Sigmoid colon (tissue), 7 donors: ENCODE results near the gene COX4I1. TPM values are rescaled to one million over a fixed set of nuclear protein-coding genes. Genes with fewer than 3 reads are reported as not detected.

Experiments used
- DNase-seq: peaks from one replicate; pipeline ENCODE4 v3.0.0-alpha.2; 2019
- H3K27ac ChIP-seq, 4 donors: fragments of 200-600 bp; sonication (generic); one replicate each; pipeline ENCODE4 v1.5.1; 2016 to 2019; ENCODE audit warnings: mild to moderate bottlenecking in 1 of 4
- H3K27me3 ChIP-seq, 3 donors: fragments of 200-600 bp; sonication (generic); one replicate each; pipeline ENCODE4 v1.5.1; 2019; ENCODE audit warnings: mild to moderate bottlenecking in 1 of 3
- H3K36me3 ChIP-seq, 4 donors: fragments of 200-600 bp; sonication (generic); one replicate each; pipeline ENCODE4 v1.5.1; 2016 to 2019
- H3K4me1 ChIP-seq, 4 donors: fragments of 200-600 bp; sonication (generic); one replicate each; pipeline ENCODE4 v1.5.1; 2017 to 2019
- H3K4me3 ChIP-seq, 4 donors: fragments of 200-600 bp; sonication (generic); one replicate each; pipeline ENCODE4 v1.5.1; 2017 to 2019; ENCODE audit warnings: mild to moderate bottlenecking in 2 of 4, moderate library complexity in 1 of 4
- H3K9me3 ChIP-seq, 4 donors: fragments of 200-600 bp in 3 of 4; sonication (generic) in 3 of 4; one replicate each; pipeline versions ENCODE4 v1.5.1 to v1.6.1; 2013 to 2019
- EP300 ChIP-seq, 4 donors: sonication (generic); formaldehyde crosslinking; IDR thresholded peaks; one replicate each; pipeline ENCODE4 v1.6.1; 2017; ENCODE audit warnings: antibody characterized with exemption in 4 of 4
- POLR2A ChIP-seq, 2 donors: fragments of 450-650 bp; IDR thresholded peaks; one replicate each; pipeline ENCODE4 v1.6.1; 2016; ENCODE audit warnings: antibody characterized with exemption in 2 of 2, mild to moderate bottlenecking in 2 of 2, moderate library complexity in 2 of 2
- POLR2AphosphoS5 ChIP-seq, 4 donors: sonication (generic); formaldehyde crosslinking; IDR thresholded peaks; one replicate each; pipeline ENCODE4 v1.6.1; 2017; ENCODE audit warnings: antibody characterized with exemption in 4 of 4
- WGBS, 2 donors: extraction: QIAGEN DNeasy Blood & Tissue Kit; methylation state at CpG; one replicate each; pipeline ENCODE4 v1.1.7; 2013; 5-methylcytosine and 5-hydroxymethylcytosine counted together
- intact Hi-C: fragments of 100-400 bp; cut with DNase I; formaldehyde crosslinking; loops from one replicate; pipeline ENCODE4 v1.15.1; 2023
- polyA plus RNA-seq, 3 donors: library from polyadenylated mRNA; stranded (reverse); fragments of 200-250 nt; gene quantifications; one replicate each; pipeline ENCODE4 v1.2.3, GENCODE V29; 2013
- total RNA-seq, 4 donors: library from RNA; depleted of rRNA; stranded (reverse); fragments of >200 nt; gene quantifications; one replicate each; pipeline ENCODE4 v1.1.0, GENCODE V29; 2016
- TF ChIP-seq, protein P1 (sequence below), 4 experiments: fragments of 450-650 bp in 3 of 4; fragments of 200-600 bp in 1 of 4; IDR thresholded peaks; one replicate each; pipeline ENCODE4 v1.5.1; 2016 to 2019; ENCODE audit warnings: antibody characterized with exemption in 4 of 4, mild to moderate bottlenecking in 3 of 4, moderate library complexity in 2 of 4
- donor health status: healthy with polysubstance abuse.
- donor health status: Bipolar disorder and iron deficiency.
- donor health status: healthy.

The COX4I1 gene
- total and polyA plus RNA-seq, 7 donors = 700 to 1,922 (median 868) TPM

DNA sequence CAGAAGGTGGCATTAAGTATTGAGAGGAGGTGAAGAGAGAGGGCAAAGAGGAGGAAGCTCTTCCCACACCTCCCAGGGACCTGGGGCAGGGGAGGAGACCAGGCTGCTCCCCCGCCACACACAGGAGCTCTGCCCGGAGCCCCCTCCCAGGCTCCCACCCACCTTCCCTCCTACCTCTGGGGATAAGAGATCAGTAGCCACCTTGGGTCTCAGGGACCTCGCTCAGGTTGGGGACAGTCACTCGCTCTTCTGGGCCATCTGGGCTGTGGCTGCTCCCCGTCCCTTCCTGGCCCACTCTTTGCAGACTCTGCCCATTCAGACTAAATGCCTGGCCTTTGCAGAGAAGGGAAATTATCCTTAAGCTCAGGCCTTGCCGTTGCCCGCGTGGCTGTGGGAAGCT lies 33.7 kb upstream of the COX4I1 start:
- no peaks in the 10 kb centered on the region for H3K4me1 ChIP-seq
- H3K27me3 ChIP-seq = peaks cover 0 to 7% (median 0%) of the 10 kb centered on the region in 3 donors
- H3K27ac ChIP-seq = no peak overlapping the region
- H3K9me3 ChIP-seq = no peaks in the 10 kb centered on the region
- TF ChIP-seq POLR2A (IDR thresholded peaks at IDR 0.05) (no peak), EP300 (IDR thresholded peaks at IDR 0.05) (no peak), POLR2AphosphoS5 (IDR thresholded peaks at IDR 0.05) (no peak)
- TF ChIP-seq, protein P1, sequence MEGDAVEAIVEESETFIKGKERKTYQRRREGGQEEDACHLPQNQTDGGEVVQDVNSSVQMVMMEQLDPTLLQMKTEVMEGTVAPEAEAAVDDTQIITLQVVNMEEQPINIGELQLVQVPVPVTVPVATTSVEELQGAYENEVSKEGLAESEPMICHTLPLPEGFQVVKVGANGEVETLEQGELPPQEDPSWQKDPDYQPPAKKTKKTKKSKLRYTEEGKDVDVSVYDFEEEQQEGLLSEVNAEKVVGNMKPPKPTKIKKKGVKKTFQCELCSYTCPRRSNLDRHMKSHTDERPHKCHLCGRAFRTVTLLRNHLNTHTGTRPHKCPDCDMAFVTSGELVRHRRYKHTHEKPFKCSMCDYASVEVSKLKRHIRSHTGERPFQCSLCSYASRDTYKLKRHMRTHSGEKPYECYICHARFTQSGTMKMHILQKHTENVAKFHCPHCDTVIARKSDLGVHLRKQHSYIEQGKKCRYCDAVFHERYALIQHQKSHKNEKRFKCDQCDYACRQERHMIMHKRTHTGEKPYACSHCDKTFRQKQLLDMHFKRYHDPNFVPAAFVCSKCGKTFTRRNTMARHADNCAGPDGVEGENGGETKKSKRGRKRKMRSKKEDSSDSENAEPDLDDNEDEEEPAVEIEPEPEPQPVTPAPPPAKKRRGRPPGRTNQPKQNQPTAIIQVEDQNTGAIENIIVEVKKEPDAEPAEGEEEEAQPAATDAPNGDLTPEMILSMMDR (IDR thresholded peaks at IDR 0.05) = no peak
- H3K4me3 ChIP-seq = no peak overlapping the region
- WGBS, 2 donors = 61 to 72% methylated on average over 8 of the region's 8 CpGs
- intact Hi-C loops = no loop called here
- no peak for DNase-seq
- H3K36me3 ChIP-seq = no peaks in the 10 kb centered on the region

DNA sequence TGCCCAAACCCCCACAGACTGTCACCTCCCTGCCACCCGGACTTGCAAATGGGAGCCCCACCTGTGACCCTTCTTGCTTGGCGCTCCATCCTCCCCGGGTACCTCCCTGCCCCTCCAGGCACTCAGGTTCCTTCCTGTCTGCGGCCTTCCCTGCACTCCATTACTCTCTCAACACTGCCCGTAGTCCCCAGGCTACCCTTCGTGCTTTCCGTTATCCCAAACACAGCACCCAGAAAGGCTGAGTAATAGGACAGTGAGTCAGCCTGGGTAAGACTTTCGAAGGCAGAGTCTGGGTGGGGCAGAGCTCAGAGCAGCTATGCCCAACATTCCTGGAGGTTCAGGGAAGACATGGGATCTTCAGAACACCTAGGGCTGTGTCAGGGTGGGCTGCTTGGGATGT lies 32.0 kb upstream of the COX4I1 start:
- Histone ChIP-seq H3K9me3 (no peaks in the 10 kb centered on the region), H3K36me3 (peaks cover 0 to 6% (median 0%) of the 10 kb centered on the region in 4 donors), H3K4me1 (no peaks in the 10 kb centered on the region), H3K27me3 (peaks cover 0 to 7% (median 0%) of the 10 kb centered on the region in 3 donors), H3K4me3 (no peak overlapping the region), H3K27ac (no peak overlapping the region)
- no peak for DNase-seq
- intact Hi-C loops = no loop called here
- WGBS, 2 donors = 61 to 77% methylated on average over 8 of the region's 8 CpGs
- TF ChIP-seq, protein P1 (IDR thresholded peaks at IDR 0.05) = no peak
- no peak for TF ChIP-seq EP300 (IDR thresholded peaks at IDR 0.05)
- no peak for TF ChIP-seq POLR2AphosphoS5 (IDR thresholded peaks at IDR 0.05)
- no peak for TF ChIP-seq POLR2A (IDR thresholded peaks at IDR 0.05)

DNA sequence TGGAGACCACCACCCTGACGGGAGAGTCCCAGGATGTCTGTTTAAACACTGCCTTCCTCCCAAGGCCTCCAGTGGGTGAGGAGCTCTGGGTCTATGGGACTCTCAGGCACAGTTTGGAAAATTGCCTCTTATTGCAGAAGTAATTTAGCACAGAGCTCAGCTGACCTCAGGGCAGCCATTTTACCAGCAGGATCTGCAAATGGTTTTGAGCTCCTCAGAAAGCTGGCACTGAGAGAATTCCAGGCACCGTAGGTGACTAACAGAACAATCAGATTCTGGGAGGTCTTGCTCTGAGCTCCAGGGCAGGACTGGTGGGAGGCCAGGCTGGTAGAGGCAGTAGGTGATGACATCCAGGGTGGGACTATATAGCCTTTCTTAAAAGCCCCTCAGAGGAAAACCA lies 31.3 kb upstream of the COX4I1 start:
- Histone ChIP-seq H3K36me3 (peaks cover 0 to 6% (median 0%) of the 10 kb centered on the region in 4 donors), H3K4me1 (no peaks in the 10 kb centered on the region), H3K9me3 (no peaks in the 10 kb centered on the region), H3K4me3 (no peak overlapping the region), H3K27me3 (peaks cover 0 to 7% (median 0%) of the 10 kb centered on the region in 3 donors), H3K27ac (no peak overlapping the region)
- WGBS, 2 donors = 59 to 80% methylated on average over 2 of the region's 2 CpGs
- intact Hi-C loops = no loop called here
- DNase-seq = no peak
- TF ChIP-seq POLR2AphosphoS5 (IDR thresholded peaks at IDR 0.05) (no peak), EP300 (IDR thresholded peaks at IDR 0.05) (no peak), POLR2A (IDR thresholded peaks at IDR 0.05) (no peak)
- TF ChIP-seq, protein P1 (IDR thresholded peaks at IDR 0.05) = no peak

DNA sequence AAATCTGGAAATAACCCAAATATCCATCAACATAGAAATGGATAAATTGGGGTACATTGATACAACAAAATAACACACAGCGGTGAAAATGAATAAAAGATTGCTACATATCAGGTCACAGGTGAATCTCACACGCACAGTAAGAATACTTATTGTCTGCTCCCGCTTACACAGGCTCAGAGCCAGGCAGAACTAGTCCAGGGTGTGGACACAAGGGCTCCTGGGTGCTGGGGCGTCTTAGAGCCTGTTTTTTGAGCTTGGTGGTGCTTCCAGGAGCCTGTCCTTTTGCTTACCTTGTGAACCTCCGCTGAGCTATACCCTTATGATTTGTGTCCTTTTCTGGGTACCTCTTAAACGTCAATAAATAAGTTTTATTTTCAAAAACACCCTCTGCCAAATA lies 28.8 kb upstream of the COX4I1 start:
- H3K4me1 ChIP-seq = no peaks in the 10 kb centered on the region
- intact Hi-C loops = no loop called here
- peaks cover 0 to 16% (median 0%) of the 10 kb centered on the region in 4 donors for H3K36me3 ChIP-seq
- H3K27me3 ChIP-seq = no peaks in the 10 kb centered on the region
- 83 to 93% methylated on average over 6 of the region's 6 CpGs for WGBS, 2 donors
- TF ChIP-seq POLR2A (IDR thresholded peaks at IDR 0.05) (no peak), EP300 (IDR thresholded peaks at IDR 0.05) (no peak), POLR2AphosphoS5 (IDR thresholded peaks at IDR 0.05) (no peak)
- TF ChIP-seq, protein P1 (IDR thresholded peaks at IDR 0.05) = no peak
- H3K27ac ChIP-seq = no peak overlapping the region
- H3K4me3 ChIP-seq = no peak overlapping the region
- DNase-seq = no peak
- no peaks in the 10 kb centered on the region for H3K9me3 ChIP-seq

DNA sequence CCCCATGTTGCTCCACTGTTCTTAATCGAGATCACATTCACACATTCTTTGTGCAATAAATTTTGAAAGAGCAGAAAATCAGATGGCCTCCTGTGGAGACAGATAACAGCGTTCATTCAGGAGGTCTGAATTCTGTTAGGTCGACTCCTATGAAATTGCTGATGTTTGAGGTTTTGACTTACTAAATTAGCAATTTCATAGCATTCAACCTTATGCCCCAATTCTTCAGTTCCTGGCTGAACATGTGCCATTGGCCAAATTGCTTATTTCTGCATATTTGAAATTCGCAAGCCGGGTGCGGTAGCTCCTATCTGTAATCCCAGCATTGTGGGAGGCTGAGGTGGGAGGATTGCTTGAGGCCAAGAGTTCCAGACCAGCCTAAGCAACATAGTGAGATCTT lies 26.5 kb upstream of the COX4I1 start:
- intact Hi-C loops = no loop called here
- Histone ChIP-seq H3K4me3 (no peak overlapping the region), H3K27ac (no peak overlapping the region), H3K27me3 (no peaks in the 10 kb centered on the region), H3K9me3 (no peaks in the 10 kb centered on the region), H3K4me1 (no peaks in the 10 kb centered on the region), H3K36me3 (peaks cover 0 to 34% (median 2%) of the 10 kb centered on the region in 4 donors)
- TF ChIP-seq POLR2AphosphoS5 (IDR thresholded peaks at IDR 0.05) = no peak
- no peak for TF ChIP-seq EP300 (IDR thresholded peaks at IDR 0.05)
- WGBS, 2 donors = 92 to 95% methylated on average over 6 of the region's 6 CpGs
- DNase-seq = no peak
